NCI-H2171 (cell line): ENCODE results near the gene GABARAP.
A peak's percentile ranks its signal among the peaks of the same experiment; 100 is the strongest.

Experiments
- DNase-seq: peaks from one replicate; lab custom pipeline; 2025; lab: John Stamatoyannopoulos, UW

GABARAP gene

DNA sequence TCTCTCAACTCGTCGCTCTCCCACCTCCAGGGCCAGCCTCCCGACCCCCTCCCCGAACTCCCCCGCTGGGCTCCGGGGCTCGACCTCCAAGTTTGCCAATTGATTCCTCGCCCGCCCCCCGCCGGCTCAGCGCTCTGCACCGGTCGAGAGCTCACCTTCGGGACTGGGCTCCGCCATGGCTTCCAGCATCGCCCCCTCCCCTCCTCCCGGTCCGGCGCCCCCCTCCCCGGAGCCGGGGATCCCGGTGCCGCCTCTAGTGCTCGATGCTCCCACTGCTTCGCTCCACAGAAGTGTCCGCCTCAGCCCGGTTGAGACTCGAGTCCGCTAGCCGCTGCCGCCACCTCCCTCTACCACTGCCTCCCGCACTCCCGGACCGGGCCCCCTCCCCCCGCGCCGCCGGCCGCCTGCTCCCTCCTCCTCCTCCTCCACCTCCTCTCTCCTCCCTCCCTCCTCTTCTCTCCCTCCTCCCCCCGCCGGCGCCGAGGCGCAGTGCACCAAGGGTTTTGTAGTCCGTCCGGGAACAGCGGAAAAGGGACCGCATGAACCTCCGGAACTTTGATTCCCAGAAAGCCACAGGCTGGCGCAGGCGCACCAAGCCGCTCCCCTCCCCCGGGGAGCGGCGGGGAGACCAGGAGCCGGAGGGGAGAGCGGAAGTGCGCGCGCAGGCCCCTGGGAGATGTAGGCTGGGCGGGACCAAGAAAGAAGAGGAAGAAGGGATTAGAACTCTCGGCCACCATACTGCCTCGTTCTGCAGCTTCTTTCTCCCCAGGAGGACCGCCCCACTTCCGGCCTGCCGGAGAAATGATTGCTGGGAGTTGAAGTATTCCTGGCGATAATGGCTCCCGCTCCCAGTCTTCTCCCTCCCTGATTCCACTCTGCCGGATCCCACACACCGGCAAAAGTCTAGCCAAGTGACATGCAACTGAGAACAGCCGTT lies 2.9 kb downstream of the GABARAP start, which contains the start of gene PHF23:
Gene PHF23, minus strand, starts transcription at position 367 of the 937 bp plus-strand sequence. Its CDS starts 178 bp downstream, at position 189.
- DNase-seq, result peak; percentile 96

DNA sequence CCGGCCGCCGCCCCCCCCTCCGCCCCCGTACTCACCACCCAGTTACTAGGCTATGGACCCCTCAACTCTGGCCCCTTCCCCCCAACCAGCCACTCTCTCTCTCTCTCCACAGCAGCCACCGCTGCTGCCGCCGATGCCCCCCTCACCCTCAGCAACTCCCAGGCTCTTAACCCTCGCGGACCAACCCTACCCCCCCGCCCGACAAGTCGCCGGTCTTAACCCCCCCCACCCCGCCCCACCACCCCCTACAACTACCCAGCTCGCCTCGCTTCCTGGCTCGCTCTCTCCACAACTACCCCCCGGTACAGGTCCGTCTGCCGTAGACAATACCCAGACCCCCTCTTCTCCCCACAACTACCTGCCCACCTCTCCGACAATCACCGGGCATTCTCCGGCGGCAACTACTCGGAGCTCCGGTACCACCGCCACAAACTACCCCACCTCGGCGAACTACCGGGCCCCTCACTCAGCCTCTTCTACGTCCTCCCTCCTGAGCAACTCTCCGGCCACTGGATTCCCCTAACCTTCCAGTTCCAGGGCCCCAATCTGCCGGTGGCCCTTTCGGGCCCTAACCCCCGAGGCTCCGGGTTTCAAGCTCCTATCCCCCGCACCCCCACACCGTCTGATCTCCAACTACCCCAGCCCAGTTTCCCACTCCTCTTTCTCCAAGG lies 3.7 kb downstream of the GABARAP start:
- DNase-seq, result no peak

DNA sequence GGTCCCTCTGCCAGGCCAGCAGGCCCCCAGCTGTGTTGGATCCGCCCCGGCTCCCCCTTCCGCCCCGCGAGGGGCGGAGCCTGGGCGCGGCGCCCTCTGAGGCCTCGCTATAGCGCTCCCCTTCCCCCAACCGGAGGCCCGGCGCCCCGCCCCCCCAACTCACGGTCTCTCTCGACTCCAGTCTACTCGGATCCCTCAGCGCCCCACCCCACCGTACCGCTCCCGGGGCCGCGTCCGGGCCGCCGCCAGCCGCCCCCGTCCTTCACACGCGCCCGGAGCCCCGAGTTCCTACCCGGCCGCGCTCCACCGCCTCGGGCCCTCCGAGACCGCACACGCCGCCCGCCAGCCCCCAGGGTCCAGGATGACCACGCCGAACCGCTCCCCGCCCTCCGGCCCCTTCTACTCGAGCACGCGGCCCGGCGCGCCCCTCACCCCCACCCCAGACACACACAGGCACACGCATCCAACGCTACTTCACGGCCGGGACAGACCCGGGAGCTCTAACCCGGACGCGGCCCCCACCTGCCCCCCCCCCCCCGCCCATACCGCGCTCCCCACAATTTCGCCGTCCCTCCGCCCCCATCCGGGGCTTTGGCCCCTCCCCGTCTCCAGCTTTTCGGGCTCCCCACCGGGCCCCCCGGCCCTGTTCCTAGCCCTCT lies 4.4 kb downstream of the GABARAP start:
- DNase-seq, result peak; percentile 60

DNA sequence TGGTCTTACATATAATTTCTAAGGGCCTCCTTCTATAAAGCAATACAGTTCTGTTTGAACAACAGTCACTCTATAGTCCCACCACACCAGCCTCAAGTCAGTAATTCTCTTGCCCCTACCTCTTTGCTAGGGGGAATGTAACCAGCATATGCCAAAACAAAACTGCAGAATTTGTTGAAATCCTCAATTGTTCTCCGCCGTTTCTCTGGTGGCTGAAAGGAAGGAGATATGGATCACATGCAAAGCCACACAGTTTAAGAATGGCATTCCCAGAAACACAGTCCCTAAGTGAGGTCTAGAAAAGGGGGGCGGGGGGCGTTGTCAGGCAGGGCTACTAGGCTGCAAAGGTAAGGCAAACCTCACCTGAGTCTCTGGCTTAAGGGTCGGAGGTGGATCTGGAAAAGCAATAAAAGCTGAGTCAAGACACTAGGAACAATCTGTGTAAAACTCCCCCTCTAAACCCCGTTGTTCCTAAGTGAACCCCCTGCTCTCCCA lies 4.9 kb downstream of the GABARAP start:
- no peak for DNase-seq

DNA sequence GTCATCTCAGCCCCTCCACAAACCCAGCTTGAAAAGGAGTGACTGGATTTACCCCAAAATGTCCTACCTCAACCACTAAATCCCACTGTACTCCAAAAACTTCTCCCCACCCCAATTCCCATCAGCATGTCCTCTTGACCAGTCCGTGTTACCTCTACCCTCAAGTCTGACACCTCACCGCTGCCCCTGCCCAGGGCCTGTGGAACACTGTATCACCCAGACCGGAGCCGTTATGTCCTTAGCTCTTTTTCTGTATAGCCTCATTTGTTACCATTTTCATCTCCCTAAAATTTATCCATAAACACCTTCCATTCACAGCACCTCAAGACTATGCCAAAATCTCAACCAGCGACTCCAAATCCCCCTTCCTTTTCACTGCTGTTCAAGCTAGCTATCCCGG lies 5.4 kb downstream of the GABARAP start:
- DNase-seq, result no peak

DNA sequence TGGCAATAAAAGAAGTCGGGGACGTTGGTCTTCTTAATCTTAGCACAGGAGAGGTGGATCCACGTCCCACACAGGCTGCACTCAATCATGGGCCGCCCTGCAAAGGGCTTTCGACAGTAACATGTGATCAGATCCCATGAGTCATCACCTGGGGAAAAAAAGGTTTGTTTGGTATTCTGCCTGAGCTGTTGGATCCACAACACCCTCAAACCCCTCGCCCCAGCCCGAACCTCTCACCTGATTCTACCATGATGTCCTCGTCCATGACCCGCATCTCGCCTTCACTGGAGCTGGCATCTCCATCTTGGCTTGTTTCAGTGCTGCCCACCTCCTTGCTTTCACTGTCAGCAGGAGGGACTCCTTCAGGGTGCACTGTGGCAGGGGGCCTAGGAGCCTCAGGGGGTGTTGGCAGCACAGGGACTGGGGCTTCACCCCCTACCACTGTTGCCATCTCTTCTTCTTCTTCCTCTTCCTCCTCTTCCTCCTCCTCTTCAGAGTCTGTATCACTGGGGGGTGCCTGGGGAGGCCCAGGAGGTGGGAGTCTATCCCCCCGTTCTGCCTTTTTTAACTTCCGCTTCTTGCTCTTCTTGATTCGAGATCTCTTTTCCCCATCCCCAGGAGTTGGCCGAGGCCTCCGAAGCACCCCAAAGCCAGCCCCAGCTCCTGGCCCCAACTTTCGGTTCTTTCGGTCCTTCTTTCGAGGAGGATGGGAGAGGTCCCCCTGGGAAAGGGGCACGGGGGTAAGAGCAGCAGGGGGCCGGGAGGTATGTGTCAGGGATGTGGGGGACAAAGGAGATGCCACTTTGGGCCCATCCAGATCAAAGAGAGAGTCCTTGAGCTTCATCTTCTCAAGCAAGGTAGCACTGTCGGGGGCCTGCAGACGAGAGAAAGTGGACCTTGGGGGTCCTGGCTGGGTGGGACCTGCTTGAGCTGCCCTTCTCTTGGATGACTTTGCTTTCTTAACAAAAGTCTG lies 6.3 kb downstream of the GABARAP start:
- DNase-seq, result no peak

DNA sequence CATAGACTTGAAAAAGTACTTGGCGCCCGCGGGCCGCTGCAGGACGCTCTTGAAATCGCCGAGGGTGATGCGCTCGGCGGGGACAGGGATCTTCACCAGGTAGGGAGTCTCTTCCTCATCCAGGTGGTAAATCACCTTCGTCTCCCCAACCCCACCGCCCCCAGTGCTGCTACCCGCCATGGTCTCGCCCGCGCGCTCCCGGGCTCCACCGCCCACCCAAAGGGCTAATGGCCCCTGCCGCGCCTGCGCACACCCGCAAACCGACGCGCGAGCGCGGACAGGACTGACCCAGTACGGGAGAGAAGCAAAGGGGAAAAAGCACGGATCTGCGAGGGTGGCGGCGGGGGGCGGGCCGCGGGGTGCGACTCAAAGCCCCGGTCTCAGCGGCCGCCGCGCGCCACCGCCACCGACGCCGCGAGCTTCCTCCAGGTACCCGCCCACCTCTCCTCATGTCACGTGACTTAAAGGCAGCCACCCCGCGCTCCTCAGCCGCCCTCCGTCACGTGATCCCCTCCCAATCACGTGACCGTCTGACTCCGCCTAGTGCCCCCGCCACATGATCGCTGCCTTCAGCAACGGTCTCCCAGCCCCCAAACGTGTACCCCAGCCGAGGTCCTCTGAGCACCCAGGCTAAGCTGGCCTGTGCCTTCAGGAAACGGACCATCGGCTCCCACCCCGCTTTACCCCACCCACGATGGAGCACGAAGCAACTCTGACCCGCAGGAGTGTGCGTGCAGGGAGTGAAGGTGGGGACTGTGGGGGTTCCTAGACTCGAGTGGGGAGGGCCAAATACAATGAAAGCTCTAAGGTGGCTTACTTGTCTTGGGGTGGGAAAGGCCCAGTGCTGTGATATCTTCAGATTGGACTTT lies 7.9 kb downstream of the GABARAP start, which contains the start of gene DVL2:
Gene DVL2, minus strand, starts transcription at position 435 of the 869 bp plus-strand sequence. Its CDS starts 255 bp downstream, at position 180.
- DNase-seq, result peak; percentile 93

DNA sequence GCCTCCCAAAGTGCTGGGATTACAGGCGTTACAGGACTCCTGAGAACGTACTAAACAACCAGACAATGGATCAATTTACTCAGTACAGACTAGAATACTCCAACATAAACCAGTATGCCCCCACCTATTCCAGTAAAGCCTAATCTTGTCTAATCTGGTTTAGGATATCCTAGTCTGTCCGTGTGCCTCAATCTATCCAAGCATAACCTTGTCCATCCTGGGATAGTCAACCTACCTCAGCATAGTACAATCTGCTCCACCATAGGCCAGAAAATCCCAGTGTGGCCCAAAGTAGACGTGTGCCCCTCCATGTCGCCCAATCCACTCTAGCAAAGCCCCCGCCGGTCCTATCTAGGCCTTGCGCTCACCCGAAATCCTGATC lies 8.6 kb downstream of the GABARAP start:
- DNase-seq, result no peak

DNA sequence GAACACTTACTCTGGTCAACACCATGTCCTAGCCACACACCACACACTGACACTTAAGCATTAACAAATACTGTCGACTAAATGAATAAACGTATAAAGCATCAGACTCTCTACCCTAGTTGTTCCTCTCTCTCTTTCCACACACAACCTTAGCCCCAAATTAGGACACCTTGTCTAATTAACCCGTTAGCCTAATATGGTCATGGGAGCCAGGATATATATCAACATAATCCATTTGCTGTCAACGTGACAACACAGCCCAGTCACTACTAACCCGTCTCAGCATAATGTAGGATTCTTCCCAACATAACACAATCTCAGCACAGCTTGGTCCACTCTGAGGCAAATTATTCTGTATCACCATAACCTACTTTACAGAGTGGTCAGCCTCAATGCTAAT lies 10.1 kb downstream of the GABARAP start:
- DNase-seq, result no peak

DNA sequence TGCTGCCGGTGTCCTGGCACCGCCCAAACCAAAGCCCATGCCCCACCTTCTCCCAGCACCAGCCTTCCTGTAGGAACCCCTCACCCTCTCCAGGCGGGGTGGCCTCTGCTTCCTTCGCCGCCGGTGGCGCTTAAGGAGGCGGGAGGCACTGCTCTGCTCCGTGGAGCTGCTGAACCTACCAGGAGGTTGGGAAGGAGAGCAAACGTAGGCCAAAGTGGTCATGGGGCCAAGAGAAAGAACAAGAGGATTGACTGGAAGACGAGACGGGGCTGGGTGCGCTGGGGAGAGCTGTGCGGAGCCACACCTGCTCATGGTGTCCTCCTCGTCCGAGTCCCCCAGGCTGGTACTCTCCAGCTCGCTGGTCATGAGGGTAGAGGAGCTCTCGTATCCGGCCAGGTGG lies 12.7 kb downstream of the GABARAP start:
- no peak for DNase-seq

DNA sequence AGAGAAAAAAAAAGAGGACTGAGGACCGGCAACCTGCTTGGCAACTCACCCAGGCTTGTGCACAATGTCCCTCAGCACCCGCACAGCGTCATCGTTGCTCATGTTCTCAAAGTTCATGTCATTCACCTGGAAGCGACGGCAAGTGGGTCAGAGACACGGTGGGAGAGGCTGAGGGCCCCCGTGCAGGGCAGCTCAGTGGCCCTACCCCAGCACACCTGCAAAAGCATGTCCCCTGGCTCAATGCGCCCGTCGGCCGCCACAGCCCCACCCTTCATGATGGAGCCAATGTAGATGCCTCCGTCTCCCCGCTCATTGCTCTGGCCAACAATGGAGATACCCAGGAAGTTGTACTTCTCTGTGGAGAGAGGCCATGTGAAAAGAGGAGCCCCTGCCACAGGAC lies 13.3 kb downstream of the GABARAP start:
- DNase-seq, result no peak

DNA sequence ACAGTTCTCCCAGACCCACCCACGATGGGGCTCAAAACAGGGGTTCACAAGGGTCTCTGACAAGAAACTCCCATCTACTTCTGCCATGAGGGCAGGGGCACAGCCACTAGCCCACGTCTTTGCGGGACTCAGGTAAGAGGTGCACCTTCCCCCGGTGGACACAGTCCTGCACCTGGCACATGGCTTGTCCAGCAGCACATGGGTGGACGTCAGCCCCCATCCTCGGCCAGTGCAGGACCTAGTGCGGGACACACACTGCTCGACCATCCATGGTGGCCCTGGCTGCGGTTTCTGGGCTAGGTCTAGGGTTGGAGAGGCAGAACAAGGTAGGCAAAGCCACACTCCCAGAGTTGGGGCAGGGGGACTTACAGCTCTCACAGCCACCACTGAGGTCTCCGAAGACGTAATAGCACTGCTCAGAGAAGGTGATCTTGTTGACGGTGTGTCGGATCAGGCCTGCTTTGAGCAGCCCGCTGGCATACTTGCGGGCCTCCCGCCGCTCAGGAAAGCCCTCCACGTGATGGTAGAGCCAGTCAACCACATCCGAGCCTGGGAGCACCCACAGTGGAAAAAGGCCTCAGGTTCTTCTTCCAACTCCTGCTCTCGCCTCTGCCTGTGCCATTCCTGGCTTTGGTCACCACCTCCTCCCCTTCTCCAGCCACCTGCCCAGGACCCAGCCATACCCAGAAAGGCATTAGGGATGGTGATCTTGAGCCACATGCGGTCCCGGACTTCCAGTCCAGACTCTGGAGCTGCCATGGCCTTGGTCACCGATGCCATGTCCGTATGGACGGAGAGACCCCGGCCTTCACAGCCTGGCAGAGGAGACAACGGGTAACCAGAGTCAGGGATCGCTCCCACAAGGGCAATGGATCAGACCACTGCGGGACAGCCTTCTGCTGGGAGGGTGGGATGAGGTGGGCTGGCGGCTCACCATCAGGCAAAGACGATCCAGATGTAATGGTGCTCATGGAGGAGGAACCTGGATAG lies 15.2 kb downstream of the GABARAP start:
- no peak for DNase-seq

DNA sequence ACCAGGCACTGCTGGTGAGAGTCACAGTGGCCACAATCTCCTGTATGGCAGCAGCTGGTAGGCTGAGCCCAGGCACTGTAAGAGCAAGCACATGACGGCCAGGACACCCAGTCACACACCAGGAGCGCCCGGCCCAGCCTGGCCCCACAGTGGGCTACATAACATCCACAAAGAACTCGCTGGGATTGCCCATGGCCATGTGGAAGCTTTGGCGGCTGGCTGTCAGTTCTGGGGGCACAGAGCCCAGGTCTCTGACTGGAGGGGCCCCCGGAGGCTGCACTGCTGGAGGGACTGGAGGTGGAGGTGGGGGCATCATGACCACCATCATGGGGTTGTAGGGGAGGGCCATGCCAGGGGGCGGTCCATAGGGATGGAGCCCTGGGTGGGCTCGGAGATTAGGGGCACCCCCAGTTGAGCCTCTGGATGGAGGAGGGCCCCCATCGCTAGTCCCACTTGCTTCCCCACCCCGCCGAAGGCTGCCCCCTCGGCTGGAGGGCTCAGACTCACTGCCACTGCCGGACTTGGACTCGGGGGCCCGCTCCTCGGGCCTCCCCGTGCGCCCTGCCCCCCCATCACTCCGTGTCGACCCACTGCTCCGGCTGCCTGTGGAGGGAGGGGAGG lies 16.4 kb downstream of the GABARAP start:
- no peak for DNase-seq

DNA sequence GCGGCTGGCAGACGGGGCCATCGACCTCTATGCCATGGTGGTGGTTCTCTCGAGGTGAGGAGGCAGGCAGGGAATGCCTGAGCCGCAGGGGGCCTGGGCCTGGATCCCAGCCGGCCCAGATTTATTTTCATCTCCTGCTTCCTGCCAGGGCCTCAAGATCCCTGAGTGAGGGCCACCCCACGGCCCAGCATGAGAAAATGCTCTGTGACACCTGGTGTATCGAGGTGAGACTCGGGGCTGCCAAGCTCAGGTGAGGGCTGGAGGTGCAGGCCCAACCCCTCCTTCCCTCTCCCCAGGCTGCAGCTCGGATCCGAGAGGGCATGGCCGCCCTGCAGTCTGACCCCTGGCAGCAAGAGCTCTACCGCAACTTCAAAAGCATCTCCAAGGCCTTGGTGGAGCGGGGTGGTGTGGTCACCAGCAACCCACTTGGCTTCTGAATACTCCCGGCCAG lies 17.6 kb downstream of the GABARAP start:
- no peak for DNase-seq

DNA sequence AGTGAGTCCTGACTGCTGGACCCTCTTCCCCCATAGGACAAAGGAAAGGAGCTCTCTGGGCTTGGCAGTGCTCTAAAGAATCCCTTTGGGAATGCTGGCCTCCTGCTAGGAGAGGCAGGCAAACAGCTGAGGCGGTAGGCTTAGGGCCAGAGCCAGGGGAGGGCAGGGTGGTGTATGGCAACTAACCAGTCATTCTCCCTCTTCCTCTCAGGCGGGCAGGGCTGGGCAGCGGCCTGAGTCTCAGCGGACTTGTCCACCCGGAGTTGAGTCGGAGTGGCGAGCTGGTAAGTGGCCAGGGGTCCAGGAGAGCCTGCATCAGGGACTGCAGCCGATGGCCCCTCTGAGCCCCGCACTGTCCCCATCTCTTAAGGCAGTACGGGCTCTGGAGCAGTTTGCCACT lies 18.1 kb downstream of the GABARAP start:
- DNase-seq, result no peak

DNA sequence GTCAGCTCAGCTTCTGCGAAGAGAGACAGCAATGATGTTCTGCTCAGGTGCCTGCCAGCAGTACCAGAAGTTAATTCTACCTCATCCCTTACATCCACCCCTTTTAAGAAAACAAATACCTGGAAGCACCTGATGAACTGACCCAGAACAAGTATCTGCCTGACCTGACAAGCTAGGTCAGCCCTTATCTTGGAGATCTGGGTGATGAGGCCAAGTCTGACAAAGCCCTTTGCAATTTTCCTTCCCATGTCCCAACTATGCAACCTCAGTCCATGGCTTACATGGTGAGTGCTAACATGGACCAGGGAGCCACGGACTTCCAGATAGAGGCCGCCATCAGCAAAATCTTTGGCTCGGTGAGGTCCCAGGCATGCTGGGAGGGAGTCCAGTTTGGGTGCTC lies 18.9 kb downstream of the GABARAP start:
- DNase-seq, result no peak

DNA sequence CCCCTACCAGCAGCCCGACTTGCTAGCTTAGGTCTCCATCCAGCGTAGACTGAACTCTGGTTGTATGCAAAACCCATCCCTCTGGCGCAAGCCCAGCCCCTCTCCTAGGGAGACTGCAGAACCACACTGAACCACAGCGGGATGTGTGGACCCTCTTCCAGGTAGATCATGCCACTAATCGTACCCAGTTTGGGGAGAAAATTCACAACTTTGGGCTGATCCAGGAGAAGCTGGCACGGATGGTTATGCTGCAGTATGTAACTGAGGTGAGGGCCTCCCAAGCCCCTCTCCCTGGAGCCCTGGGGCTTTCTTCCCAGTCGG lies 19.3 kb downstream of the GABARAP start:
- DNase-seq, result no peak

DNA sequence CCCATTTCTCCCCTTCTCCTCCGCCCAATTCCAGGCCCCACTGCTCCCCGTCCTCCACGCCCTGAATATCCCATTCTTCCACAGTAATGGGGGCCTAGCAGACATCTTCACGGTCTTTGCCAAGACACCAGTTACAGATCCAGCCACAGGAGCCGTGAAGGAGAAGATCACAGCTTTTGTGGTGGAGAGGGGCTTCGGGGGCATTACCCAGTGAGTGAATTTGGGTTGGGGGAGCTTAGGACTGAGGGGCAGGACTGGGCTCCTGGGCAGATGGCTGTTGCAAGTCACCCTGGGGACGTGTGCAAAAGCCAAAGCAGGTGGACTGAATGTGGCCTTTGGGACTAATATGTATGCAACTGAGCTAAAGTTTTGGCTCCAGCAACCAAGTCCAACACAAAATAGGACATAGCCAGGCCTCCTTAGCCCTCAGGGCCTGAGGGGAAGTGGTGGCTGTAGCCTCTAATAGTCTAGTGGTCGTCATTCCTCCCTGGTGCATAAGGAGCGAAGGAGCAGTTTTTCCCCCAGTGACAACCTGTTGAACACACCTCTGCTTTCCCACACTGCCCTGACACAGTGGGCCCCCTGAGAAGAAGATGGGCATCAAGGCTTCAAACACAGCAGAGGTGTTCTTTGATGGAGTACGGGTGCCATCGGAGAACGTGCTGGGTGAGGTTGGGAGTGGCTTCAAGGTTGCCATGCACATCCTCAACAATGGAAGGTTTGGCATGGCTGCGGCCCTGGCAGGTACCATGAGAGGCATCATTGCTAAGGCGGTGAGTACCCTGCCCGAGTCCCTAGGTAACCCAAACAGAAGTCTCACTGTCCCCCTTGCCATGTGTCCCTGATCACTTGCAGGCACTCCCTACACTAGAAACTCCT lies 19.9 kb downstream of the GABARAP start:
- DNase-seq, result no peak
